GM12892 (cell line): Measurements from ENCODE around the gene ARL6IP4.

Experiments
- POLR2A ChIP-seq: IDR thresholded peaks from 2 replicates; pipeline ENCODE4 v1.6.1; 2011; ENCODE audit warnings: low read depth, low read length, control low read depth
- POLR2AphosphoS5 ChIP-seq: IDR thresholded peaks from 2 replicates; pipeline ENCODE4 v1.6.1; 2011; ENCODE audit warnings: low read depth, low read length, control low read depth
- TAF1 ChIP-seq: IDR thresholded peaks from 2 replicates; pipeline ENCODE4 v1.6.1; 2011; ENCODE audit warnings: low read depth, mild to moderate bottlenecking, control low read depth, low read length, borderline replicate concordance

DNA sequence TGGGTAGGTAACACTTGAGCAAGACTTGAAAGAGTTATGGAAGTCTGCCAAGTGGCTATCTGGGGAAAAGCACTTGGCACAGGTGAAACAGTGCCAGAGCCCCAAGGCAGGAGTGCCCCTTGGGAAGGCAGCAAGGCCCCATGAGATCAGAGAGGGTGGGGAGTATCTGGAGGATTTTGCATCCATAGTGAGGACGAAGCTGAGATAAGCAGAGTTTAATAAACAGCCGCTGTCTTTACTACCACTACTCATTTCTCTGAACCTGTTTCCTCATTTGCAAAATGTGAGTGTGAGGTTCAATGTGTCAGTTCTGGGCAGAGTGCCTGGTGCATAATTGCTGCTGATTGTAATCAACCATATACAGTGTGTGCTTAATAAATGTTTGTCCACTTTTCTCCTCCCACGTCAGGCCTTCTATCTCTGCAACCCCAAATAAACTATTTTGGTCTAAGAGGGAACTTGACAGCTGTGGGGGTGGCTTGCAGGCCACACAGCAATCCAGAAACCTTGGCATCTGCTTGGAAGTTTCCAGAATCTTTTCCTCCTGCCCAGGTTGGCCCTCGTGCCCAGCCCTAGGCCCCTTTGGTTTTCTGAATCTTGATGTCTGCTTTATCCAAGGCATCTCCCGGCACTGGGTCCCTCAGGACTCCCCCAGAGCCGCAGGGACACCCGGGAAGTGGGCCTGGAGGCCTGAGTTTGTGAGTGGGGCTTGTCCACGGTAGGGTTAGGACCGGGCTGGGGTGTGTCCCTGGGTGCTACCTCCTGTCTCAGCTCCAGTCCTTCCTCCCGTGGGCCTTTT, 18.8 kb upstream of the ARL6IP4 start:
- TF ChIP-seq POLR2AphosphoS5 (no peak), POLR2A (no peak), TAF1 (no peak)
